ENCODE data around the gene ETS1.

DNA sequence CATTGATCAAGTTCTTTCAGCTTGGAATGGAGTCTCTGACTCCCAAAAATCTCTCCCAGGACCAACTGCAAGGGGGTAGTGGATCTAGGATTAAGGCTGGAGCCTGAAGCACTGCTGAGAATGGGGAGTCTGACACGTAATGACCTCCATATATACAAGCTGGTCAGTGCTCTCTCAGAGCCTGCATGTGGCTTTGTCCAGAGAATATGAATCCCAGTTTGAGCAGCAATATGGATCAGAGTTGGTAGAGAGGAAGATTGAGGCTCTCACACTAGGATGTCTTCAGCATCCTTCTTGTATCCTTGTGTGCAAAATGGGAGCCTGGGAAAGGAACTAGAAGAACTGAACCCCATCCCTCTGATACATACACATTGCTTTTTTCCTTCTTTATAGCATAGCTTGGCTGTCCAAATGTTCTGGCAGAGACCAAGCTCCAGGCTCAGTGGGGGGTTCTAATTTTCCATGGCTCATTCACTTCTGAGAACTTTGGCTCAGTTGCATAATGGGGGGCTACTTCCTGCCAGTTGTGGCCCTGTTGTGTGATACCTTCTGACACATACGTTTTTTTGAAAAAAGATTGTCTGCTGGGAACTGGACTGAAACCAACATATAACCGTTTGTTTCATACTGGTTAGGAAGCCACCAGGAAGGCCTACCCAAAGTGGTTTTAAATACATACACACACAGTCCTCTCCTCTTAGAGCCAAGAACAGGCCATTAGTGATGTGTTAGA lies 138.2 kb downstream of the ETS1 start:
- TF ChIP-seq, protein P1, sequence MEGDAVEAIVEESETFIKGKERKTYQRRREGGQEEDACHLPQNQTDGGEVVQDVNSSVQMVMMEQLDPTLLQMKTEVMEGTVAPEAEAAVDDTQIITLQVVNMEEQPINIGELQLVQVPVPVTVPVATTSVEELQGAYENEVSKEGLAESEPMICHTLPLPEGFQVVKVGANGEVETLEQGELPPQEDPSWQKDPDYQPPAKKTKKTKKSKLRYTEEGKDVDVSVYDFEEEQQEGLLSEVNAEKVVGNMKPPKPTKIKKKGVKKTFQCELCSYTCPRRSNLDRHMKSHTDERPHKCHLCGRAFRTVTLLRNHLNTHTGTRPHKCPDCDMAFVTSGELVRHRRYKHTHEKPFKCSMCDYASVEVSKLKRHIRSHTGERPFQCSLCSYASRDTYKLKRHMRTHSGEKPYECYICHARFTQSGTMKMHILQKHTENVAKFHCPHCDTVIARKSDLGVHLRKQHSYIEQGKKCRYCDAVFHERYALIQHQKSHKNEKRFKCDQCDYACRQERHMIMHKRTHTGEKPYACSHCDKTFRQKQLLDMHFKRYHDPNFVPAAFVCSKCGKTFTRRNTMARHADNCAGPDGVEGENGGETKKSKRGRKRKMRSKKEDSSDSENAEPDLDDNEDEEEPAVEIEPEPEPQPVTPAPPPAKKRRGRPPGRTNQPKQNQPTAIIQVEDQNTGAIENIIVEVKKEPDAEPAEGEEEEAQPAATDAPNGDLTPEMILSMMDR (IDR thresholded peaks at IDR 0.05; ENCODE audit: low read depth, low read length), result no peak
- no peak for TF ChIP-seq EZH2phosphoT487 (IDR thresholded peaks at IDR 0.05; ENCODE audit: low read depth)
